WERI-Rb-1 (cell line): ENCODE results near the gene LRCH2.

Source experiments
- DNase-seq: peaks from one replicate; pipeline ENCODE4 v3.0.0-alpha.2; 2020
- H3K27ac ChIP-seq: fragments of 250-450 bp; sonication (Bioruptor Pico); 2 replicates; pipeline ENCODE4 v1.5.1; 2020; ENCODE audit warnings: mild to moderate bottlenecking, moderate library complexity
- H3K27me3 ChIP-seq: fragments of 250-450 bp; sonication (Bioruptor Pico); 2 replicates; pipeline ENCODE4 v1.5.1; 2021; ENCODE audit warnings: mild to moderate bottlenecking, low read depth, moderate library complexity; ENCODE audit not compliant: insufficient read depth, severe bottlenecking
- H3K36me3 ChIP-seq: fragments of 250-450 bp; sonication (Bioruptor Pico); 2 replicates; pipeline ENCODE4 v1.5.1; 2020; ENCODE audit warnings: mild to moderate bottlenecking, moderate library complexity
- H3K4me3 ChIP-seq: 2 replicates; pipeline ENCODE4 v1.5.1; 2011; ENCODE audit warnings: low read depth, mild to moderate bottlenecking, control low read depth, low read length
- H3K9me3 ChIP-seq: fragments of 250-450 bp; sonication (Bioruptor Pico); 2 replicates; pipeline ENCODE4 v1.5.1; 2021; ENCODE audit warnings: mild to moderate bottlenecking, moderate library complexity; ENCODE audit not compliant: severe bottlenecking
- CTCF ChIP-seq: IDR thresholded peaks from 2 replicates; pipeline ENCODE4 v1.5.1; 2011; ENCODE audit warnings: low read depth, mild to moderate bottlenecking, control low read depth, inconsistent platforms, low read length

The LRCH2 gene

DNA sequence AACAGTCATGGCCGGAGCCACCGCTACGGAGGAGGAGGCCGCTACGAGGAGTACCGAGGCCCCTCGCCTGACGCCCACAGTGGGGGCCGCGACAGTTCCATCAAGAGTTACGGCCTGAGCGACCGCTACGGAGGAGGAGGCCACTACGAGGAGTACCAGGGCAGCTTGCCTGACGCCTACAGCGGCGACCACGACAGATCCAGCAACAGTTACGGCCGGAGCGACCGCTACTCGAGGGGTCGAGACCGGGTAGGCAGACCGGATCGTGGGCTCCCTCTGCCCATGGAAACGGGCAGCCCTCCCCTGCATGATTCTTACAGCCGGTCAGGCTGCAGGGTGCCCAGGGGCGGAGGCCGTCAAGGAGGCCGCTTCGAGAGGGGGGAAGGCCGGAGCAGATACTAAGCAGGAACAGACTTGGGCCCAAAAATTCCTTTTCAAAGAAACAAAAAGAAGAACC lies 41.6 kb downstream of the LRCH2 start:
- peaks cover 19% of the 10 kb centered on the region for H3K27me3 ChIP-seq
- DNase-seq = no peak
- H3K27ac ChIP-seq = no peak overlapping the region
- no peaks in the 10 kb centered on the region for H3K36me3 ChIP-seq
- H3K9me3 ChIP-seq = peaks cover 8% of the 10 kb centered on the region
- TF ChIP-seq CTCF = no peak
- no peak overlapping the region for H3K4me3 ChIP-seq

DNA sequence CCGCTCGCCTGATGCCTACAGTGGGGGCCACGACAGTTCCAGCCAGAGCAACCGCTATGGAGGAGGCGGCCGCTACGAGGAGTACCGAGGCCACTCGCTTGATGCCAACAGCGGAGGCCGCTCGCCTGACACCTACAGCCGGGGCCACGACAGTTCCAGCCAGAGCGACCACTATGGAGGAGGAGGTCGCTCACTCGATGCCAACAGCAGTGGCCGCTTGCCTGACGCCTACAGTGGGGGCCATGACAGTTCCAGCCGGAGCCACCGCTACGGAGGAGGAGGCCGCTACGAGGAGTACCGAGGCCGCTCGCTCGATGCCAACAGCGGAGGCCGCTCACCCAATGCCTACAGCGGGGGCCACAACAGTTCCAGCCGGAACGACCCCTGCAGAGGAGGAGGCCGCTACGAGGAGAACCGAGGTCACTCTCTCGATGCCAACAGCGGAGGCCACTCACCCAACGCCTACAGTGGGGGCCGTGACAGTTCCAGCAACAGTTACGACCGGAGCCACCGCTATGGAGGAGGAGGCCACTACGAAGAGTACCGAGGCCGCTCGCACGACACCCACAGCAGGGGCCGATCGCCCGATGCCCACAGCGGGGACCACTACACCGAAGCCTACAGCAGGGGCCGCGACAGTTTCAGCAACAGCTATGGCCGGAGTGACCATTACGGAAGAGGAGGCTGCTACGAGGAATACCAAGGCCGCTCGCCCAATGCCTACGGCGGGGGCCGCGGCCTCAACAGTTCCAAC lies 42.2 kb downstream of the LRCH2 start:
- Histone ChIP-seq H3K4me3 (no peak overlapping the region), H3K9me3 (peaks cover 8% of the 10 kb centered on the region), H3K27me3 (peaks cover 22% of the 10 kb centered on the region), H3K27ac (no peak overlapping the region), H3K36me3 (no peaks in the 10 kb centered on the region)
- TF ChIP-seq CTCF = no peak
- no peak for DNase-seq

GRCh38 chrX:115190636-115191489 lies 43.0 kb downstream of the LRCH2 start:
- Histone ChIP-seq H3K36me3 (no peaks in the 10 kb centered on the region), H3K4me3 (no peak overlapping the region), H3K27me3 (peaks cover 22% of the 10 kb centered on the region), H3K27ac (no peak overlapping the region), H3K9me3 (peaks cover 8% of the 10 kb centered on the region)
- TF ChIP-seq CTCF = no peak
- no peak for DNase-seq

DNA sequence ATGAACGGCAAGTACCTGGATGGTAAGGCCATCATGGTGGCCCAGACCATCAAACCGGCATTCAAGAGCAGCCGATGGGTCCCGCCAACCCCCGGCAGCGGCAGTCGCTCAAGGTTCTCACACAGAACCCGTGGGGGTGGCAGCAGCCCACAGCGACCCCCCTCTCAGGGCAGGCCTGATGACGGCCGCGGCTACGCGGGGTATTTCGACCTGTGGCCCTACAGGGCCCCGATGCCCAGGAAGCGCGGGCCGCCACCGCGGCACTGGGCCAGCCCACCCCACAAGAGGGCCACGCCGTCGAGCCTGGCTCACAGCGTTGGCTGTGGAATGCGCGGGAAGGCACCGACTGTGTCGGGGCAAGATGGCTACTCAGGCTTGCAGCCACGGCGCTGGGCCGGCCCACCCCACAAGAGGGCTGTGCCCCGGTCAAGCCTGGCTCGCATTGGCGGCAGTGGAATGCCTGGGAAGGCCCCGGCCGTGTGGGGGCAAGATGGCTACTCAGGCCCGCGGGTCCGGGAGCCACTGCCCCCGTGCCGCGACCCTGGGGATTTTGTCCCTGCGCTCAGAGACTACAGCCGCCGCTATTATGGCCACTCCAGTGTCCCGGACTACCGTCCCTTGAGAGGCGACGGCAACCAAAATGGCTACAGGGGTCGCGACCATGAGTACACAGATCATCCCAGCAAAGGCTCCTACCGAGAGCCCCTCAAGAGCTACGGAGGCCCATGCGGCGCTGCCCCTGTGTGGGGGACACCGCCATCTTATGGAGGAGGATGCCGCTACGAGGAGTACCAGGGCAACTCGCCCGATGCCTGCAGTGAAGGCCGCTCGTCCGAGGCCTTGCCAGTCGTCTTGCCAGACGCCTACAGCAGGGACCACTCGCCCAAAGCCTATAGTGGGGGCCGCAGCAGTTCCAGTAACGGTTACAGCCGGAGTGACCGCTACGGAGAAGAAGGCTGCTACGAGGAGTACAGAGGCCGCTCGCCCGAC lies 44.0 kb downstream of the LRCH2 start:
- TF ChIP-seq CTCF = no peak
- H3K9me3 ChIP-seq = peaks cover 8% of the 10 kb centered on the region
- H3K4me3 ChIP-seq = no peak overlapping the region
- H3K27ac ChIP-seq = no peak overlapping the region
- no peak for DNase-seq
- H3K27me3 ChIP-seq = peaks cover 22% of the 10 kb centered on the region
- H3K36me3 ChIP-seq = no peaks in the 10 kb centered on the region

DNA sequence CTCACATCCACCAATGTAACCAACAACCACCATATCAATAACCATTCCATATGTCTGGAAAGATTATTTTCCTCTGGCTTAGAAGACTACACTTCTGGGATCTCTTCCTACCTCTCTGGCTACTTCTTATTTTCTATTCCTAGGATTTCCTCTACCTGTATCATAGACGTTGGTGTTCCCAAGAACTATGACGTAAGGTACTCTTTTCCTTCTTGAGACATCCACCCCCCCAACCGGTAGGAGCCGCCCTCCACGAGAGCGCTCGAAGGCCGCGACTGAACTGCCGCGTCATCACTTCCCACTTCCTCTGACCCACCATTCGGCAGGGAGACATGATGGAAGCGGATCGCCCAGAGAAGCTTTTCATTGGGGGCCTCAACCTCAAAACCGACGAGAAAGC lies 44.8 kb downstream of the LRCH2 start, which contains the start of gene RBMXL3:
RBMXL3 (plus strand) TSS at position 301 of the 400 bp plus-strand sequence; CDS start at position 333, 32 bp downstream.
- TF ChIP-seq CTCF = no peak
- Histone ChIP-seq H3K27me3 (peaks cover 22% of the 10 kb centered on the region), H3K36me3 (no peaks in the 10 kb centered on the region), H3K9me3 (peaks cover 8% of the 10 kb centered on the region), H3K4me3 (no peak within 1 kb of the TSS), H3K27ac (no peak within 1 kb of the TSS)
- no peak for DNase-seq
